SKM-1 (cell line): Measurements from ENCODE around the gene RNFT2.

Experiments
- DNase-seq: peaks from one replicate; lab custom pipeline; 2025; ENCODE audit not compliant: unreplicated experiment; lab: John Stamatoyannopoulos, UW

Gene RNFT2

GRCh38 chr12:116897476-116897875 lies 159.4 kb downstream of the RNFT2 start:
- DNase-seq: no peak

DNA sequence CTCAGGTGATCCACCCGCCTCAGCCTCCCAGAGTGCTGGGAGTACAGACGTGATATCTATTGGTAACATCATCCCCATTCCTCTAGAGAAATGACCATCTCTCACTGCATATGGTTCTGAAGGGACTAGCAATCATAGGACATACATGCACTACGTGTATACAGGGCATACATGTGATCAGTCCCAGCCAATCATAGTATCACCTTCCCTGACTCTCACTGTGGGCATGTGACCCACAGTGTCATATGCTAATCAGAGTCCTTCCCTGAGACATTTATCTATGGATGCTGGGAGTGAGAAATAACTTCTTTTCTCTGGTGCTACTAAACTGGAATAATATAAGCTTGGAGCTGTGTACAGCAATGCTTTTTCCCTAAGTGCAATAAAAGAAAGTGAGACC lies 160.6 kb downstream of the RNFT2 start:
- DNase-seq: no peak

DNA sequence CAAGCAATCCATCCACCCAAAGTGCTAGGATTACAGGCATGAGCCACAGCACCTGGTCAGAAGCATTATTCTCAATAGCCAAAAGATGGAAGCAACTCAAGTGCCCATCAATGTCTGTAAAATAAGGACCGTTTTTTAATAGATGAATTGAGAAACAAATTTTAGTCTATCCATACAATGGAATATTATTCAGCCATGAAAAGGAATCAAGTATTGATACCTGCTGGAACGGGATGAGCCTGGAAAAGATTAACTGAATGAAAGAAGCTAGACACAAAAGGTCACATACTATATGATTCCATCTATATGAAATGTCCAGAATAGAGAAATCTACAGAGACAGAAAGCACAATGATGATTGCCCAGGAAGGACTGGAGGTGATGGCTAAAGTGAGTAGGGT lies 163.5 kb downstream of the RNFT2 start:
- no peak for DNase-seq
